Naive thymus-derived CD4-positive, alpha-beta T cell (primary cell): Measurements from ENCODE around the gene FAM43A. TPM values are rescaled to one million over a fixed set of nuclear protein-coding genes. Genes with fewer than 3 reads are reported as not detected.

Source experiments
- ATAC-seq: fragments of 150-1000 bp; cut with Tn5 transposase; 2 replicates; pipeline ENCODE4 v1.10.0; 2021; ENCODE audit warnings: mild to moderate bottlenecking, moderate library complexity
- CTCF ChIA-PET: fragments of 350-600 bp; sonication (Branson Sonifier 250); formaldehyde crosslinking; loops from one replicate; lab custom pipeline; 2021; ENCODE audit warnings: antibody characterized with exemption; lab: Charles Lee
- POLR2A ChIA-PET: fragments of 350-600 bp; sonication (Branson Sonifier 250); formaldehyde crosslinking; loops from one replicate; lab custom pipeline; 2021; ENCODE audit warnings: antibody characterized with exemption, inconsistent platforms; lab: Charles Lee
- DNase-seq, 9 donors: peaks; one replicate each; pipeline versions ENCODE4 v3.0.0 to v3.0.0-alpha.2; 2020 to 2022; ENCODE audit warnings: mixed read lengths in 1 of 9
- H3K27ac ChIP-seq: one replicate; pipeline ENCODE4 v1.7.0; 2013; ENCODE audit warnings: mild to moderate bottlenecking, low read depth, low read length, moderate library complexity
- H3K27me3 ChIP-seq, 2 donors: one replicate each; pipeline ENCODE4 v1.7.0; 2013; ENCODE audit warnings: low read length in 2 of 2, mild to moderate bottlenecking in 2 of 2, moderate library complexity in 2 of 2; ENCODE audit not compliant: control insufficient read depth in 2 of 2, insufficient read depth in 2 of 2
- H3K36me3 ChIP-seq, 3 experiments: 1 replicate in 2 of 3; 2 replicates in 1 of 3; pipeline ENCODE4 v1.7.0; 2013; ENCODE audit warnings: low read length in 3 of 3, mild to moderate bottlenecking in 3 of 3, moderate library complexity in 1 of 3; ENCODE audit not compliant: insufficient read depth in 3 of 3, control insufficient read depth in 2 of 3
- H3K4me1 ChIP-seq, 2 donors: one replicate each; pipeline ENCODE4 v1.7.0; 2013; ENCODE audit warnings: low read length in 2 of 2, mild to moderate bottlenecking in 2 of 2, moderate library complexity in 1 of 2; ENCODE audit not compliant: control insufficient read depth in 2 of 2, insufficient read depth in 2 of 2
- H3K4me3 ChIP-seq: 2 replicates; pipeline ENCODE4 v1.7.0; 2013; ENCODE audit warnings: mild to moderate bottlenecking, low read length
- H3K9me3 ChIP-seq, 3 experiments: 1 replicate in 2 of 3; 2 replicates in 1 of 3; pipeline ENCODE4 v1.7.0; 2013; ENCODE audit warnings: low read length in 3 of 3; ENCODE audit not compliant: control insufficient read depth in 2 of 3
- H3K27ac Mint-ChIP-seq, 9 donors: one replicate each; pipeline ENCODE4 v1.8.0; 2020 to 2022; ENCODE audit warnings: mixed read lengths in 9 of 9, mild to moderate bottlenecking in 8 of 9, moderate library complexity in 5 of 9, inconsistent platforms in 2 of 9
- H3K27me3 Mint-ChIP-seq, 5 donors: one replicate each; pipeline ENCODE4 v1.8.0; 2021 to 2022; ENCODE audit warnings: mixed read lengths in 5 of 5, mild to moderate bottlenecking in 1 of 5
- H3K36me3 Mint-ChIP-seq, 5 donors: one replicate each; pipeline ENCODE4 v1.8.0; 2020 to 2022; ENCODE audit warnings: mixed read lengths in 5 of 5, mild to moderate bottlenecking in 3 of 5, inconsistent platforms in 1 of 5
- H3K4me1 Mint-ChIP-seq, 7 donors: one replicate each; pipeline ENCODE4 v1.8.0; 2020 to 2022; ENCODE audit warnings: mixed read lengths in 7 of 7, mild to moderate bottlenecking in 3 of 7, inconsistent platforms in 1 of 7
- H3K4me3 Mint-ChIP-seq, 10 donors: one replicate each; pipeline ENCODE4 v1.8.0; 2020 to 2022; ENCODE audit warnings: mild to moderate bottlenecking in 10 of 10, mixed read lengths in 10 of 10, moderate library complexity in 6 of 10, inconsistent platforms in 2 of 10
- H3K9me3 Mint-ChIP-seq, 11 donors: one replicate each; pipeline ENCODE4 v1.8.0; 2020 to 2022; ENCODE audit warnings: mixed read lengths in 11 of 11, mild to moderate bottlenecking in 4 of 11, inconsistent platforms in 1 of 11, moderate library complexity in 1 of 11
- intact Hi-C, 2 donors: fragments of 100-400 bp; cut with micrococcal nuclease; formaldehyde crosslinking; loops; one replicate each; pipeline ENCODE4 v1.15.1; 2023
- polyA plus RNA-seq, 2 donors: library from polyadenylated mRNA; unstranded; fragments of 300-500 nt; fragmentation: Illumina TruSeq; gene quantifications; one replicate each; pipeline ENCODE4 v1.2.3, GENCODE V29; 2021
- total RNA-seq, 6 experiments: library from RNA in 5 of 6; stranded (reverse) in 5 of 6; gene quantifications; 1 replicate in 5 of 6; 2 replicates in 1 of 6; pipeline ENCODE4 v1.2.3 and lab custom pipeline; 2021 to 2026

FAM43A gene
- total and polyA plus RNA-seq, 7 experiments from 2014 or later: 1.3 to 5.2 (median 3.5) TPM

- DNase-seq (no peak), ATAC-seq (peak; percentile 60)
- peak overlapping the region in 2 of 10 donors; percentile 11 to 42 for H3K4me3 Mint-ChIP-seq
- Histone ChIP-seq H3K36me3 (peaks cover 19 to 69% (median 30%) of the 10 kb centered on the region in 3 experiments), H3K27me3 (no peaks in the 10 kb centered on the region), H3K4me3 (no peak overlapping the region), H3K9me3 (no peaks in the 10 kb centered on the region), H3K4me1 (no peaks in the 10 kb centered on the region), H3K27ac (no peak overlapping the region)
- ChIA-PET POLR2A (interaction anchor here (0.8 to 1.2 kb wide), 2 partner anchors 8 to 161 kb away, joined by 3 to 4 read pairs; no protein-coding TSS in a partner anchor), CTCF (interaction anchor here (1.0 kb wide), 1 partner anchor 10 kb away, joined by 5 read pairs; no protein-coding TSS in a partner anchor)
- peak overlapping the region in 3 of 9 donors; percentile 44 to 65 (median 57) for H3K27ac Mint-ChIP-seq
- H3K36me3 Mint-ChIP-seq: peaks cover 15 to 58% (median 42%) of the 10 kb centered on the region in 5 donors
- intact Hi-C loops: no loop called here
- no peaks in the 10 kb centered on the region for H3K27me3 Mint-ChIP-seq
- peaks cover 0 to 1% (median 0%) of the 10 kb centered on the region in 11 donors for H3K9me3 Mint-ChIP-seq
- peaks cover 9 to 32% (median 21%) of the 10 kb centered on the region in 7 donors for H3K4me1 Mint-ChIP-seq
Measured at GRCh38 chr3:194661374-194661773, 24.3 kb upstream of the FAM43A start.

DNA sequence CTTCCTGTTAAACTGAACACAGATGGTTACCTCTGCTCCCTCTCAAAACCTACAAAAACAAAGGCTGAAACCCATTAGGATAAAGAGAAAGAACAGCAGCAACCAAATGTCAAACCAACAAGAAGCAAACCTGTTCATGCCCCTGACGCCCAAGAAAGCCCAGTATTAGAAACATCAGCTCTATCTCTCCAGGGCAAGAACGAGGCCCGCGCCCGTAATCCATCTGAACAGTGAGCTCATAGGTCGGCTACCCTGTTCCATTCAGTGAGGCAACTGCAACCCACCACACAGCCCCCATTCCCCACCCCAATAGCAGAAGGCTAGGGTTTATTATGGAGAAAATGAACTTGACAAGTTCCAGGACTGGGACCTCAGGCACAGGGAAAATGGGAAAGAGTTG lies 23.7 kb upstream of the FAM43A start:
- DNase-seq (no peak), ATAC-seq (no peak)
- Mint-ChIP-seq H3K9me3 (no peaks in the 10 kb centered on the region), H3K4me1 (peaks cover 9 to 32% (median 21%) of the 10 kb centered on the region in 7 donors), H3K36me3 (peaks cover 15 to 56% (median 47%) of the 10 kb centered on the region in 5 donors), H3K4me3 (peak overlapping the region in 1 of 10 donors; percentile 16), H3K27ac (no peak overlapping the region), H3K27me3 (no peaks in the 10 kb centered on the region)
- no peak overlapping the region for H3K27ac ChIP-seq
- intact Hi-C loops: no loop called here
- no peaks in the 10 kb centered on the region for H3K27me3 ChIP-seq
- no peaks in the 10 kb centered on the region for H3K4me1 ChIP-seq
- CTCF ChIA-PET: no interaction called here
- POLR2A ChIA-PET: interaction anchor here (0.8 to 1.2 kb wide), 2 partner anchors 8 to 160 kb away, joined by 3 to 4 read pairs; no protein-coding TSS in a partner anchor
- H3K9me3 ChIP-seq: no peaks in the 10 kb centered on the region
- peaks cover 24 to 75% (median 32%) of the 10 kb centered on the region in 3 experiments for H3K36me3 ChIP-seq
- no peak overlapping the region for H3K4me3 ChIP-seq

- no peak overlapping the region for H3K27ac Mint-ChIP-seq
- no peaks in the 10 kb centered on the region for H3K9me3 ChIP-seq
- H3K4me1 ChIP-seq: no peaks in the 10 kb centered on the region
- DNase-seq (no peak), ATAC-seq (peak; percentile 59)
- H3K27ac ChIP-seq: no peak overlapping the region
- H3K4me3 ChIP-seq: no peak overlapping the region
- no peaks in the 10 kb centered on the region for H3K27me3 ChIP-seq
- H3K4me1 Mint-ChIP-seq: peaks cover 23 to 50% (median 34%) of the 10 kb centered on the region in 7 donors
- intact Hi-C loops: no loop called here
- no peak overlapping the region for H3K4me3 Mint-ChIP-seq
- CTCF ChIA-PET: no interaction called here
- no peaks in the 10 kb centered on the region for H3K9me3 Mint-ChIP-seq
- H3K36me3 Mint-ChIP-seq: peaks cover 14 to 56% (median 33%) of the 10 kb centered on the region in 5 donors
- POLR2A ChIA-PET: interaction anchor here (0.6 to 1.4 kb wide), 2 partner anchors 11 to 14 kb away, joined by 3 to 4 read pairs; no protein-coding TSS in a partner anchor
- no peaks in the 10 kb centered on the region for H3K27me3 Mint-ChIP-seq
- H3K36me3 ChIP-seq: peaks cover 8 to 61% (median 29%) of the 10 kb centered on the region in 3 experiments
Measured at GRCh38 chr3:194664857-194665256, 20.8 kb upstream of the FAM43A start.

DNA sequence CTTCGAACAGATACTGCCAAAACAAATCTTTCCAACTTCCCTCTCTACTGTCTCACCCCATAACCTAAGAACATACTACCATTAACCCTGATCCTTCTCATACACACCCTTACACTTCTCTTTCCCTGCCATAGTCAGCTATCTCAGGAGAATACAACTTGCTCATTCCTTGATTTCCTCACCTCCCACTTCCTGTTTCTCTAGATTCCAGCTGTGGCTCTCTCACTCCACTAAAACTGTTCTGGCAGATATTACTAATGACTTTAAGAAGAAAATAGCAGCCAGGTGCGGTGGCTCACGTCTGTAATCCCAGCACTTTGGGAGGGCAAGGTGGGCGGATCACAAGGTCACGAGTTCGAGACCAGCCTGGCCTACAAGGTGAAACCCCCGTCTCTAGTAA lies 18.3 kb upstream of the FAM43A start:
- no peak overlapping the region for H3K4me3 ChIP-seq
- ChIA-PET POLR2A (interaction anchor here (6.4 kb wide), 1 partner anchor 19 kb away, joined by 69 read pairs; the partner anchor contains the start of gene FAM43A), CTCF (no interaction called here)
- H3K36me3 Mint-ChIP-seq: peaks cover 14 to 53% (median 25%) of the 10 kb centered on the region in 5 donors
- peaks cover 23 to 53% (median 36%) of the 10 kb centered on the region in 7 donors for H3K4me1 Mint-ChIP-seq
- no peaks in the 10 kb centered on the region for H3K9me3 Mint-ChIP-seq
- DNase-seq (no peak), ATAC-seq (no peak)
- intact Hi-C loops: no loop called here
- H3K9me3 ChIP-seq: no peaks in the 10 kb centered on the region
- H3K27me3 Mint-ChIP-seq: no peaks in the 10 kb centered on the region
- H3K4me3 Mint-ChIP-seq: peak overlapping the region in 1 of 10 donors; percentile 2
- H3K27ac ChIP-seq: no peak overlapping the region
- H3K27ac Mint-ChIP-seq: peak overlapping the region in 2 of 9 donors; percentile 6 to 52
- H3K27me3 ChIP-seq: no peaks in the 10 kb centered on the region
- peaks cover 11 to 12% of the 10 kb centered on the region in 2 donors for H3K4me1 ChIP-seq
- H3K36me3 ChIP-seq: peaks cover 8 to 56% (median 29%) of the 10 kb centered on the region in 3 experiments

- Histone ChIP-seq H3K4me3 (peak overlapping the region; percentile 96), H3K27me3 (no peaks in the 10 kb centered on the region), H3K27ac (peak overlapping the region; percentile 90), H3K9me3 (no peaks in the 10 kb centered on the region), H3K36me3 (peaks cover 4 to 23% (median 7%) of the 10 kb centered on the region in 3 experiments), H3K4me1 (peaks cover 11 to 19% of the 10 kb centered on the region in 2 donors)
- ChIA-PET POLR2A (interaction anchor here (0.6 to 6.4 kb wide), 13 partner anchors 11 to 885 kb away, joined by 3 to 69 read pairs (median 4); partner anchors contain the start of genes ACAP2, FAM43A, TMEM44 and XXYLT1), CTCF (interaction anchor here (0.6 to 5.1 kb wide), 16 partner anchors 11 to 1223 kb away, joined by 3 to 50 read pairs (median 4); partner anchors contain the start of gene XXYLT1)
- DNase-seq: peak in 7 of 9 donors; percentile 24 to 64 (median 49)
- peak; percentile 37 for ATAC-seq
- Mint-ChIP-seq H3K4me1 (peaks cover 23 to 53% (median 40%) of the 10 kb centered on the region in 7 donors), H3K9me3 (no peaks in the 10 kb centered on the region), H3K27me3 (no peaks in the 10 kb centered on the region), H3K27ac (peak overlapping the region; percentile 96 to 99 (median 98)), H3K4me3 (peak overlapping the region; percentile 95 to 100 (median 98)), H3K36me3 (peaks cover 4 to 24% (median 8%) of the 10 kb centered on the region in 5 donors)
- intact Hi-C loops: loop anchor here (1.0 to 5.0 kb wide), 5 partner anchors 89 to 1236 kb away; partner anchors contain the start of genes PPP1R2 (in 2 of the 2) and TNK2 (in 1 of the 2)
Measured at GRCh38 chr3:194671511-194671899, 14.2 kb upstream of the FAM43A start.

- POLR2A ChIA-PET: interaction anchor here (0.6 to 6.4 kb wide), 18 partner anchors 10 to 1697 kb away, joined by 3 to 69 read pairs (median 4); partner anchors contain the start of genes ACAP2, FAM43A, PPP1R2 and TMEM44
- peak within 1 kb of the TSS; percentile 96 for H3K4me3 ChIP-seq
- peak within 1 kb of the TSS; percentile 96 to 99 (median 98) for H3K27ac Mint-ChIP-seq
- H3K36me3 Mint-ChIP-seq: peaks cover 4 to 23% (median 7%) of the 10 kb centered on the region in 5 donors
- peak within 1 kb of the TSS; percentile 90 for H3K27ac ChIP-seq
- no peaks in the 10 kb centered on the region for H3K27me3 ChIP-seq
- peaks cover 11 to 19% of the 10 kb centered on the region in 2 donors for H3K4me1 ChIP-seq
- DNase-seq (peak; percentile 68 to 92 (median 87)), ATAC-seq (peak; percentile 98)
- H3K36me3 ChIP-seq: peaks cover 0 to 19% (median 5%) of the 10 kb centered on the region in 3 experiments
- intact Hi-C loops: loop anchor here (1.0 to 5.0 kb wide), 17 partner anchors 13 to 1235 kb away; partner anchors contain the start of genes ACAP2 (in 2 of the 2), PPP1R2 (in 2 of the 2), ATP13A3 (in 1 of the 2) and FAM43A (in 1 of the 2)
- peak within 1 kb of the TSS; percentile 95 to 100 (median 98) for H3K4me3 Mint-ChIP-seq
- CTCF ChIA-PET: interaction anchor here (0.6 to 5.1 kb wide), 17 partner anchors 11 to 1223 kb away, joined by 3 to 50 read pairs (median 4); partner anchors contain the start of gene XXYLT1
- H3K9me3 Mint-ChIP-seq: no peaks in the 10 kb centered on the region
- H3K4me1 Mint-ChIP-seq: peaks cover 21 to 52% (median 38%) of the 10 kb centered on the region in 7 donors
- no peaks in the 10 kb centered on the region for H3K27me3 Mint-ChIP-seq
- H3K9me3 ChIP-seq: no peaks in the 10 kb centered on the region
Measured at GRCh38 chr3:194671900-194672808, 13.5 kb upstream of the FAM43A start, which contains the start of gene LSG1. Gene LSG1 (minus strand): TSS chr3:194672191. CDS start chr3:194672162, 29 bp downstream.
